IMR-90 (cell line): ENCODE measurements around the gene LRPAP1.
"Not testable (repeated sequence)": the region's sequence is repeated elsewhere in the genome, so short reads cannot be mapped to it uniquely, and the experiment has no call there.

Source experiments
- BHLHE40 ChIP-seq: fragments of 150-350 bp; IDR thresholded peaks from 2 replicates; pipeline ENCODE4 v1.6.1; 2016; ENCODE audit warnings: mild to moderate bottlenecking, low read depth, low read length
- CTCF ChIP-seq: conservative IDR thresholded peaks from 2 replicates; pipeline ENCODE4 v1.5.1; 2012; ENCODE audit warnings: mild to moderate bottlenecking, low read depth, low read length, improper control_type of control experiment
- NFE2L2 ChIP-seq: fragments of 150-350 bp; IDR thresholded peaks from 2 replicates; pipeline ENCODE4 v1.6.1; 2016; ENCODE audit warnings: low read depth, mild to moderate bottlenecking, low read length
- POLR2A ChIP-seq: IDR thresholded peaks from 2 replicates; pipeline ENCODE4 v1.6.1; 2012; ENCODE audit warnings: mild to moderate bottlenecking, low read depth, low read length
- RAD21 ChIP-seq: IDR thresholded peaks from 2 replicates; pipeline ENCODE4 v1.6.1; 2012; ENCODE audit warnings: low read length, improper control_type of control experiment
- RFX5 ChIP-seq: IDR thresholded peaks from 2 replicates; pipeline ENCODE4 v1.8.0; 2012; ENCODE audit warnings: low read depth, mild to moderate bottlenecking, low read length, moderate library complexity
- USF2 ChIP-seq: fragments of 150-350 bp; IDR thresholded peaks from 2 replicates; pipeline ENCODE4 v1.6.1; 2017; ENCODE audit warnings: mild to moderate bottlenecking, antibody characterized with exemption, low read length, low read depth

GRCh38 chr4:3555459-3556070 lies 23.3 kb upstream of the LRPAP1 start:
- TF ChIP-seq USF2, CTCF, RFX5, POLR2A, NFE2L2, RAD21, BHLHE40: not testable (repeated sequence)
